Measurements from ENCODE around the gene GFPT1. TPM values are rescaled to one million over a fixed set of nuclear protein-coding genes. Genes with fewer than 3 reads are reported as not detected.

The GFPT1 gene
- total RNA-seq, 1 donor from 2014 or later, result 46.2 TPM

GRCh38 chr2:69344305-69344704 is 42.7 kb downstream of the GFPT1 start:
- no peak overlapping the region for H3K27ac ChIP-seq (replicated peaks)
- TF ChIP-seq CTCF (IDR thresholded peaks at IDR 0.05; ENCODE audit: borderline replicate concordance), result no peak
- peaks cover 91% of the 10 kb centered on the region for H3K36me3 ChIP-seq
- DNase-seq, result no peak
- intact Hi-C loops (cut with micrococcal nuclease), result no loop called here
- no peak overlapping the region for H3K4me3 ChIP-seq
- H3K9me3 ChIP-seq (replicated peaks), result no peaks in the 10 kb centered on the region
- H3K4me1 ChIP-seq, result peaks cover 9% of the 10 kb centered on the region
- H3K27me3 ChIP-seq (ENCODE audit: low read depth), result no peaks in the 10 kb centered on the region

GRCh38 chr2:69340101-69340775 is 46.8 kb downstream of the GFPT1 start:
- TF ChIP-seq CTCF (IDR thresholded peaks at IDR 0.05; ENCODE audit: borderline replicate concordance), result no peak
- H3K4me3 ChIP-seq, result no peak overlapping the region
- intact Hi-C loops (cut with micrococcal nuclease), result no loop called here
- peaks cover 9% of the 10 kb centered on the region for H3K4me1 ChIP-seq
- no peaks in the 10 kb centered on the region for H3K9me3 ChIP-seq (replicated peaks)
- peaks cover 84% of the 10 kb centered on the region for H3K36me3 ChIP-seq
- DNase-seq, result no peak
- peak overlapping the region; percentile 38 for H3K27ac ChIP-seq (replicated peaks)
- H3K27me3 ChIP-seq (ENCODE audit: low read depth), result no peaks in the 10 kb centered on the region

GRCh38 chr2:69335311-69335710 is 51.7 kb downstream of the GFPT1 start:
- Histone ChIP-seq H3K27ac (replicated peaks) (no peak overlapping the region), H3K27me3 (ENCODE audit: low read depth) (no peaks in the 10 kb centered on the region), H3K4me3 (no peak overlapping the region), H3K4me1 (peaks cover 3% of the 10 kb centered on the region), H3K36me3 (peaks cover 67% of the 10 kb centered on the region), H3K9me3 (replicated peaks) (no peaks in the 10 kb centered on the region)
- TF ChIP-seq CTCF (IDR thresholded peaks at IDR 0.05; ENCODE audit: borderline replicate concordance), result no peak
- intact Hi-C loops (cut with micrococcal nuclease), result no loop called here
- no peak for DNase-seq

- Histone ChIP-seq H3K4me1 (no peaks in the 10 kb centered on the region), H3K4me3 (no peak overlapping the region), H3K36me3 (peaks cover 80% of the 10 kb centered on the region), H3K27me3 (ENCODE audit: low read depth) (no peaks in the 10 kb centered on the region), H3K9me3 (replicated peaks) (no peaks in the 10 kb centered on the region), H3K27ac (replicated peaks) (no peak overlapping the region)
- DNase-seq, result no peak
- intact Hi-C loops (cut with micrococcal nuclease), result no loop called here
- TF ChIP-seq CTCF (IDR thresholded peaks at IDR 0.05; ENCODE audit: borderline replicate concordance), result no peak
Observed at GRCh38 chr2:69333352-69333751, 53.7 kb downstream of the GFPT1 start.

GRCh38 chr2:69330781-69331180 is 56.2 kb downstream of the GFPT1 start:
- no peak for DNase-seq
- TF ChIP-seq CTCF (IDR thresholded peaks at IDR 0.05; ENCODE audit: borderline replicate concordance), result no peak
- Histone ChIP-seq H3K27ac (replicated peaks) (no peak overlapping the region), H3K27me3 (ENCODE audit: low read depth) (no peaks in the 10 kb centered on the region), H3K36me3 (peaks cover 82% of the 10 kb centered on the region), H3K9me3 (replicated peaks) (no peaks in the 10 kb centered on the region), H3K4me3 (no peak overlapping the region), H3K4me1 (no peaks in the 10 kb centered on the region)
- intact Hi-C loops (cut with micrococcal nuclease), result no loop called here
